ENCODE measurements around the gene MCHR1.

The MCHR1 gene

GRCh38 chr22:40728731-40729189, 49.5 kb downstream of the MCHR1 start:
- no peak for DNase-seq

GRCh38 chr22:40729284-40729683, 50.0 kb downstream of the MCHR1 start:
- DNase-seq, result no peak

All from RPMI8226 (cell line).